NT2/D1 (cell line): ENCODE data around the gene ERC2.

Experiments used
- SUZ12 ChIP-seq: IDR thresholded peaks from 2 replicates; pipeline ENCODE4 v1.6.1; 2011; ENCODE audit not compliant: insufficient read length, insufficient read depth; ENCODE audit errors: extremely low read depth
- YY1 ChIP-seq: IDR thresholded peaks from 2 replicates; pipeline ENCODE4 v1.6.1; 2011; ENCODE audit not compliant: insufficient read length, insufficient read depth
- ZNF274 ChIP-seq: IDR thresholded peaks from 2 replicates; pipeline ENCODE4 v1.6.1; 2011; ENCODE audit warnings: mild to moderate bottlenecking, low read depth, low read length

DNA sequence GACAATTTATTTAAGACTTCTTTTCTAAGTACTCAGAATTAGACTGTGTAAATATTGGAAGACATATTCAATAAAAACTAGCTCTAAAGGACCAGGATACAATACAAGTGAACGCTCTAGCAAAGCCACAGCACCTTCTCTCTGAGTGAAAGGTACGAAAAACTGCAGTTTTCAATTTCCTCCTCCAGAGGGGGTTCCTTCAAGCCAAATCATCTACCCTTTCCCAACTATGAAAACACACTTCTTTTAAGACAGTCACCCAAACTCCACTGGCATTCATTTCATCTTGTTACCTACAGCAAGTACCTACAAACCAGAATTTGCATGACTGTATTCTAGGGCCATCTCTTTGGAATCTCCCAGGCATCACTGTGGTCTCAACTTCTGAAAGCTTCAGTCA, 165.8 kb downstream of the ERC2 start:
- TF ChIP-seq ZNF274: no peak
- TF ChIP-seq YY1: no peak
- no peak for TF ChIP-seq SUZ12
